GM21360 (cell line): ENCODE results near the gene CIRBP.
"Not testable (repeated sequence)": the region's sequence is repeated elsewhere in the genome, so short reads cannot be mapped to it uniquely, and the experiment has no call there.

Source experiments
- ATAC-seq: cut with Tn5 transposase; IDR thresholded peaks from one replicate; pipeline ENCODE4 v1.9.1; 2021; ENCODE audit warnings: mild to moderate bottlenecking, moderate library complexity; ENCODE audit not compliant: unreplicated experiment

Gene CIRBP

GRCh38 chr19:1243768-1244692 lies 25.1 kb upstream of the CIRBP start:
- ATAC-seq, result no peak

GRCh38 chr19:1244693-1245451 lies 24.3 kb upstream of the CIRBP start:
- ATAC-seq, result no peak

GRCh38 chr19:1245494-1246264 lies 23.5 kb upstream of the CIRBP start:
- no peak for ATAC-seq

- not testable (repeated sequence) for ATAC-seq
These were observed 22.7 kb upstream of the CIRBP start for GRCh38 chr19:1246265-1247087.

- no peak for ATAC-seq
These were observed 21.4 kb upstream of the CIRBP start for GRCh38 chr19:1247748-1248138.

GRCh38 chr19:1248139-1248785 lies 20.9 kb upstream of the CIRBP start, which contains the start of gene MIDN:
Gene MIDN, plus strand, starts transcription at chr19:1248583. Its CDS starts 1,714 bp downstream, at chr19:1250297.
- ATAC-seq, result peak; percentile 7

GRCh38 chr19:1248786-1249297 lies 20.3 kb upstream of the CIRBP start:
- ATAC-seq, result peak; percentile 30

GRCh38 chr19:1249298-1249989 lies 19.7 kb upstream of the CIRBP start:
- peak; percentile 36 for ATAC-seq

GRCh38 chr19:1249990-1250436 lies 19.1 kb upstream of the CIRBP start:
- ATAC-seq, result no peak

- no peak for ATAC-seq
These were observed 18.5 kb upstream of the CIRBP start for GRCh38 chr19:1250437-1251260.

- ATAC-seq, result no peak
These were observed 17.6 kb upstream of the CIRBP start for GRCh38 chr19:1251330-1252220.

- ATAC-seq, result no peak
These were observed 16.8 kb upstream of the CIRBP start for GRCh38 chr19:1252221-1252820.

- no peak for ATAC-seq
These were observed 16.2 kb upstream of the CIRBP start for GRCh38 chr19:1252821-1253513.

GRCh38 chr19:1253514-1254080 lies 15.5 kb upstream of the CIRBP start:
- ATAC-seq, result no peak

- ATAC-seq, result no peak
These were observed 15.0 kb upstream of the CIRBP start for GRCh38 chr19:1254081-1254527.
